Measurements from ENCODE around the gene CEACAM6. TPM values are rescaled to one million over a fixed set of nuclear protein-coding genes. Genes with fewer than 3 reads are reported as not detected.

Gene CEACAM6
- total RNA-seq, 1 experiment from 2014 or later: 0.37 TPM

- no peaks in the 10 kb centered on the region for H3K9me3 Mint-ChIP-seq
- H3K27ac Mint-ChIP-seq: no peak overlapping the region
- H3K27me3 Mint-ChIP-seq (ENCODE audit: low read depth): peaks cover 40% of the 10 kb centered on the region
- ATAC-seq (no peak), DNase-seq (ENCODE audit: low spot score) (no peak)
- H3K4me1 Mint-ChIP-seq: peaks cover 6% of the 10 kb centered on the region
- POLR2A ChIA-PET: no interaction called here
- CTCF ChIA-PET: interaction anchor here (0.9 to 5.8 kb wide), 6 partner anchors 8 to 77 kb away, joined by 4 to 131 read pairs (median 8); partner anchors contain the start of gene CEACAM3
- no peak overlapping the region for H3K4me3 Mint-ChIP-seq
- no peaks in the 10 kb centered on the region for H3K36me3 Mint-ChIP-seq
- TF ChIP-seq ZBTB43 (CRISPR knock-in tag; IDR thresholded peaks at IDR 0.05) (no peak), ARID4B (CRISPR knock-in tag; IDR thresholded peaks at IDR 0.05; ENCODE audit: borderline replicate concordance) (no peak), FOXP4 (CRISPR knock-in tag; IDR thresholded peaks at IDR 0.05) (no peak), SMAD4 (CRISPR knock-in tag; IDR thresholded peaks at IDR 0.05) (no peak), ZNF219 (CRISPR knock-in tag; IDR thresholded peaks at IDR 0.05; ENCODE audit: borderline replicate concordance) (no peak), RORB (CRISPR knock-in tag; IDR thresholded peaks at IDR 0.05) (no peak), TEAD1 (CRISPR knock-in tag; IDR thresholded peaks at IDR 0.05) (no peak), OVOL2 (CRISPR knock-in tag; IDR thresholded peaks at IDR 0.05; ENCODE audit: borderline replicate concordance) (no peak), IRF2 (CRISPR knock-in tag; IDR thresholded peaks at IDR 0.05; ENCODE audit: borderline replicate concordance, low read depth) (no peak), ZNF671 (CRISPR knock-in tag; IDR thresholded peaks at IDR 0.05) (no peak), PRDM15 (CRISPR knock-in tag; IDR thresholded peaks at IDR 0.05) (no peak), CBFB (CRISPR knock-in tag; IDR thresholded peaks at IDR 0.05; ENCODE audit: low read depth) (no peak), FOXJ3 (CRISPR knock-in tag; IDR thresholded peaks at IDR 0.05; ENCODE audit: borderline replicate concordance) (no peak), FOXP1 (CRISPR knock-in tag; IDR thresholded peaks at IDR 0.05; ENCODE audit: borderline replicate concordance) (no peak), ZNF263 (CRISPR knock-in tag; IDR thresholded peaks at IDR 0.05; ENCODE audit: low read depth) (no peak), MAX (CRISPR knock-in tag; IDR thresholded peaks at IDR 0.05) (no peak), USF1 (CRISPR knock-in tag; IDR thresholded peaks at IDR 0.05) (no peak)
- TF ChIP-seq, protein P1, sequence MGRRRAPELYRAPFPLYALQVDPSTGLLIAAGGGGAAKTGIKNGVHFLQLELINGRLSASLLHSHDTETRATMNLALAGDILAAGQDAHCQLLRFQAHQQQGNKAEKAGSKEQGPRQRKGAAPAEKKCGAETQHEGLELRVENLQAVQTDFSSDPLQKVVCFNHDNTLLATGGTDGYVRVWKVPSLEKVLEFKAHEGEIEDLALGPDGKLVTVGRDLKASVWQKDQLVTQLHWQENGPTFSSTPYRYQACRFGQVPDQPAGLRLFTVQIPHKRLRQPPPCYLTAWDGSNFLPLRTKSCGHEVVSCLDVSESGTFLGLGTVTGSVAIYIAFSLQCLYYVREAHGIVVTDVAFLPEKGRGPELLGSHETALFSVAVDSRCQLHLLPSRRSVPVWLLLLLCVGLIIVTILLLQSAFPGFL (CRISPR knock-in tag; IDR thresholded peaks at IDR 0.05; ENCODE audit: borderline replicate concordance): no peak
- TF ChIP-seq, protein P2, sequence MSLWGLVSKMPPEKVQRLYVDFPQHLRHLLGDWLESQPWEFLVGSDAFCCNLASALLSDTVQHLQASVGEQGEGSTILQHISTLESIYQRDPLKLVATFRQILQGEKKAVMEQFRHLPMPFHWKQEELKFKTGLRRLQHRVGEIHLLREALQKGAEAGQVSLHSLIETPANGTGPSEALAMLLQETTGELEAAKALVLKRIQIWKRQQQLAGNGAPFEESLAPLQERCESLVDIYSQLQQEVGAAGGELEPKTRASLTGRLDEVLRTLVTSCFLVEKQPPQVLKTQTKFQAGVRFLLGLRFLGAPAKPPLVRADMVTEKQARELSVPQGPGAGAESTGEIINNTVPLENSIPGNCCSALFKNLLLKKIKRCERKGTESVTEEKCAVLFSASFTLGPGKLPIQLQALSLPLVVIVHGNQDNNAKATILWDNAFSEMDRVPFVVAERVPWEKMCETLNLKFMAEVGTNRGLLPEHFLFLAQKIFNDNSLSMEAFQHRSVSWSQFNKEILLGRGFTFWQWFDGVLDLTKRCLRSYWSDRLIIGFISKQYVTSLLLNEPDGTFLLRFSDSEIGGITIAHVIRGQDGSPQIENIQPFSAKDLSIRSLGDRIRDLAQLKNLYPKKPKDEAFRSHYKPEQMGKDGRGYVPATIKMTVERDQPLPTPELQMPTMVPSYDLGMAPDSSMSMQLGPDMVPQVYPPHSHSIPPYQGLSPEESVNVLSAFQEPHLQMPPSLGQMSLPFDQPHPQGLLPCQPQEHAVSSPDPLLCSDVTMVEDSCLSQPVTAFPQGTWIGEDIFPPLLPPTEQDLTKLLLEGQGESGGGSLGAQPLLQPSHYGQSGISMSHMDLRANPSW (CRISPR knock-in tag; conservative IDR thresholded peaks at IDR 0.05; ENCODE audit: low read depth): no peak
- TF ChIP-seq, protein P3, sequence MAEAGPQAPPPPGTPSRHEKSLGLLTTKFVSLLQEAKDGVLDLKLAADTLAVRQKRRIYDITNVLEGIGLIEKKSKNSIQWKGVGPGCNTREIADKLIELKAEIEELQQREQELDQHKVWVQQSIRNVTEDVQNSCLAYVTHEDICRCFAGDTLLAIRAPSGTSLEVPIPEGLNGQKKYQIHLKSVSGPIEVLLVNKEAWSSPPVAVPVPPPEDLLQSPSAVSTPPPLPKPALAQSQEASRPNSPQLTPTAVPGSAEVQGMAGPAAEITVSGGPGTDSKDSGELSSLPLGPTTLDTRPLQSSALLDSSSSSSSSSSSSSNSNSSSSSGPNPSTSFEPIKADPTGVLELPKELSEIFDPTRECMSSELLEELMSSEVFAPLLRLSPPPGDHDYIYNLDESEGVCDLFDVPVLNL (CRISPR knock-in tag; IDR thresholded peaks at IDR 0.05; ENCODE audit: borderline replicate concordance, low read depth): no peak
Observed at GRCh38 chr19:41783612-41784011, 28.3 kb downstream of the CEACAM6 start.
